HepG2 (cell line): ENCODE data around the gene IGF2. TPM values are rescaled to one million over a fixed set of nuclear protein-coding genes. Genes with fewer than 3 reads are reported as not detected.

Source experiments
- BHLHE40 ChIP-seq: IDR thresholded peaks from 2 replicates; pipeline ENCODE4 v1.6.1; 2011; ENCODE audit warnings: low read length, improper control_type of control experiment
- FIP1L1 ChIP-seq: fragments of 200-400 bp; formaldehyde crosslinking; IDR thresholded peaks from 2 replicates; pipeline ENCODE4 v1.6.1; 2018; ENCODE audit warnings: low read depth, mild to moderate bottlenecking, low read length, moderate library complexity, borderline replicate concordance; ENCODE audit not compliant: insufficient read depth
- HDAC6 ChIP-seq: fragments of 200-600 bp; sonication (generic); IDR thresholded peaks from 2 replicates; pipeline ENCODE4 v1.7.0; 2017; ENCODE audit warnings: mild to moderate bottlenecking, antibody characterized with exemption, low read length, low read depth
- HNF4G ChIP-seq, 2 experiments: sonication (generic) in 1 of 2; formaldehyde crosslinking in 1 of 2; IDR thresholded peaks; 2 replicates each; pipeline versions ENCODE4 v1.4.0 to v1.6.1; 2011 to 2020; ENCODE audit warnings: borderline replicate concordance in 2 of 2, low read depth in 2 of 2, mild to moderate bottlenecking in 2 of 2, low read length in 1 of 2, missing genetic modification reagents in 1 of 2, moderate library complexity in 1 of 2
- HOMEZ ChIP-seq: IDR thresholded peaks from 2 replicates; pipeline ENCODE4 v1.6.1; 2016; ENCODE audit warnings: low read depth
- KAT8 ChIP-seq: IDR thresholded peaks from 2 replicates; pipeline ENCODE4 v1.6.1; 2016; ENCODE audit warnings: missing genetic modification reagents, missing compliant biosample characterization
- MTA1 ChIP-seq: sonication (generic); formaldehyde crosslinking; IDR thresholded peaks from 2 replicates; pipeline ENCODE4 v1.4.0; 2020; ENCODE audit warnings: missing genetic modification reagents, mild to moderate bottlenecking, borderline replicate concordance
- PAXIP1 ChIP-seq: sonication (generic); formaldehyde crosslinking; conservative IDR thresholded peaks from 2 replicates; pipeline ENCODE4 v1.4.0; 2020; ENCODE audit warnings: mild to moderate bottlenecking, missing genetic modification reagents, moderate library complexity
- POLR2AphosphoS2 ChIP-seq: IDR thresholded peaks from 2 replicates; pipeline ENCODE4 v1.6.1; 2011; ENCODE audit warnings: low read depth, low read length, improper control_type of control experiment
- SKIL ChIP-seq: sonication (generic); formaldehyde crosslinking; IDR thresholded peaks from 2 replicates; pipeline ENCODE4 v1.8.0; 2022; ENCODE audit warnings: missing genetic modification reagents, mild to moderate bottlenecking, moderate library complexity, borderline replicate concordance
- THAP11 ChIP-seq: IDR thresholded peaks from 2 replicates; pipeline ENCODE4 v1.6.1; 2016; ENCODE audit warnings: missing biosample characterization, missing genetic modification reagents
- ZNF225 ChIP-seq: sonication (generic); formaldehyde crosslinking; IDR thresholded peaks from 2 replicates; pipeline ENCODE4 v1.4.0; 2020; ENCODE audit warnings: mild to moderate bottlenecking, missing genetic modification reagents
- ZNF264 ChIP-seq: sonication (generic); formaldehyde crosslinking; IDR thresholded peaks from 2 replicates; pipeline ENCODE4 v1.4.0; 2020; ENCODE audit warnings: missing genetic modification reagents
- ZNF337 ChIP-seq: sonication (generic); formaldehyde crosslinking; IDR thresholded peaks from 2 replicates; pipeline ENCODE4 v1.5.1; 2020; ENCODE audit warnings: missing genetic modification reagents, low read depth, mild to moderate bottlenecking, borderline replicate concordance
- ZNF33A ChIP-seq: sonication (generic); formaldehyde crosslinking; IDR thresholded peaks from 2 replicates; pipeline ENCODE4 v1.5.1; 2020; ENCODE audit warnings: missing genetic modification reagents, mild to moderate bottlenecking, moderate library complexity, borderline replicate concordance
- ZNF33B ChIP-seq: sonication (generic); formaldehyde crosslinking; IDR thresholded peaks from 2 replicates; pipeline ENCODE4 v1.5.1; 2020; ENCODE audit warnings: mild to moderate bottlenecking, missing genetic modification reagents
- ZNF44 ChIP-seq: sonication (generic); formaldehyde crosslinking; IDR thresholded peaks from 2 replicates; pipeline ENCODE4 v1.5.1; 2020; ENCODE audit warnings: mild to moderate bottlenecking, missing genetic modification reagents
- ZNF589 ChIP-seq: sonication (generic); formaldehyde crosslinking; conservative IDR thresholded peaks from 2 replicates; pipeline ENCODE4 v1.8.0; 2022; ENCODE audit warnings: mild to moderate bottlenecking, moderate library complexity, missing genetic modification reagents
- ZNF777 ChIP-seq: sonication (generic); formaldehyde crosslinking; IDR thresholded peaks from 2 replicates; pipeline ENCODE4 v1.4.0; 2020; ENCODE audit warnings: missing genetic modification reagents
- ZNF782 ChIP-seq: sonication (generic); formaldehyde crosslinking; IDR thresholded peaks from 2 replicates; pipeline ENCODE4 v1.4.0; 2020; ENCODE audit warnings: missing genetic modification reagents, mild to moderate bottlenecking, borderline replicate concordance
- ZNF784 ChIP-seq: sonication (generic); formaldehyde crosslinking; IDR thresholded peaks from 2 replicates; pipeline ENCODE4 v1.5.1; 2020; ENCODE audit warnings: missing genetic modification reagents, mild to moderate bottlenecking, borderline replicate concordance
- polyA plus RNA-seq, 8 experiments: library from polyadenylated mRNA; depleted of rRNA in 3 of 8; stranded (reverse) in 7 of 8; unstranded in 1 of 8; fragments of >200 nt; fragmentation: Illumina TruSeq in 4 of 8; extraction: Trizol in 4 of 8; gene quantifications; 2 replicates each; pipeline versions ENCODE4 v1.2.1 to v1.2.3, GENCODE V29; 2011 to 2016; ENCODE audit warnings: low read depth in 4 of 8, missing spikeins in 1 of 8, mixed read lengths in 1 of 8; ENCODE audit not compliant: insufficient read depth in 1 of 8
- total RNA-seq, 5 experiments: library from RNA; depleted of rRNA; stranded (reverse); fragments of >200 nt; fragmentation: Illumina TruSeq; extraction: Trizol; gene quantifications; 2 replicates each; pipeline ENCODE4 v1.2.3, GENCODE V29; 2016; ENCODE audit warnings: low read depth in 1 of 5

IGF2 gene
- total and polyA plus RNA-seq, 2 of the 13 experiments (the other 11 are each of a cell fraction or from before 2014, with no cell fraction given): 79.1 to 254 TPM

- no peak for TF ChIP-seq ZNF33A
- TF ChIP-seq FIP1L1: no peak
- TF ChIP-seq ZNF782: no peak
- no peak; the same call in 1 of the 2 replicates for TF ChIP-seq HNF4G (IDR thresholded peaks at IDR 0.05; ENCODE audit: borderline replicate concordance, low read depth, low read length)
- peak; percentile 72; the same call in 1 of the 2 replicates for TF ChIP-seq HNF4G (CRISPR knock-in tag; IDR thresholded peaks at IDR 0.05; ENCODE audit: borderline replicate concordance, low read depth)
- no peak for TF ChIP-seq ZNF44 (CRISPR knock-in tag)
- peak; percentile 76 for TF ChIP-seq ZNF264 (CRISPR knock-in tag)
- no peak for TF ChIP-seq ZNF225 (CRISPR knock-in tag)
- no peak for TF ChIP-seq ZNF784 (CRISPR knock-in tag)
- TF ChIP-seq MTA1 (CRISPR knock-in tag): no peak; the same call in 1 of the 2 replicates
- TF ChIP-seq THAP11 (CRISPR knock-in tag): peak; percentile 60
- no peak for TF ChIP-seq ZNF33B (CRISPR knock-in tag)
- TF ChIP-seq ZNF337 (CRISPR knock-in tag): 0 out of 2 replicates have a peak, but pooled peaks have one; percentile 32
- TF ChIP-seq SKIL (CRISPR knock-in tag): peak; percentile 67; the same call in 1 of the 2 replicates
- TF ChIP-seq PAXIP1: peak; percentile 88
- TF ChIP-seq ZNF777 (CRISPR knock-in tag): 0 out of 2 replicates have a peak, but pooled peaks have one; percentile 19
- peak; percentile 61; the same call in 1 of the 2 replicates for TF ChIP-seq KAT8
- TF ChIP-seq HDAC6: no peak
- TF ChIP-seq ZNF589: no peak
- TF ChIP-seq HOMEZ (CRISPR knock-in tag): peak; percentile 49
- TF ChIP-seq BHLHE40: peak; percentile 76
- no peak for TF ChIP-seq POLR2AphosphoS2
Measured at GRCh38 chr11:2097356-2097997, 41.7 kb downstream of the IGF2 start (continued).
